Mesenchymal stem cell (in vitro differentiated cells and primary cell): ENCODE results near the gene MRPL49. TPM values are rescaled to one million over a fixed set of nuclear protein-coding genes. Genes with fewer than 3 reads are reported as not detected.
"Not testable (repeated sequence)": the region's sequence is repeated elsewhere in the genome, so short reads cannot be mapped to it uniquely, and the experiment has no call there.

ENCODE experiments used
- DNase-seq: peaks from one replicate; pipeline ENCODE4 v3.0.0-alpha.2; 2013
- H2AFZ ChIP-seq: one replicate; pipeline ENCODE4 v1.6.1; 2013; ENCODE audit warnings: low read depth, mild to moderate bottlenecking, control low read depth, inconsistent platforms, low read length, moderate library complexity
- H2AK5ac ChIP-seq: 2 replicates; pipeline ENCODE4 v1.6.1; 2013; ENCODE audit warnings: low read length, moderate library complexity, mild to moderate bottlenecking, inconsistent platforms; ENCODE audit not compliant: severe bottlenecking
- H2BK120ac ChIP-seq: one replicate; pipeline ENCODE4 v1.6.1; 2013; ENCODE audit warnings: low read depth, mild to moderate bottlenecking, inconsistent platforms, low read length, moderate library complexity
- H2BK12ac ChIP-seq, 2 experiments: one replicate each; pipeline ENCODE4 v1.6.1; 2013; ENCODE audit warnings: inconsistent platforms in 2 of 2, low read length in 2 of 2, mild to moderate bottlenecking in 2 of 2, moderate library complexity in 2 of 2, control low read depth in 1 of 2
- H2BK15ac ChIP-seq: one replicate; pipeline ENCODE4 v1.6.1; 2013; ENCODE audit warnings: mild to moderate bottlenecking, low read depth, inconsistent platforms; ENCODE audit not compliant: poor library complexity, severe bottlenecking
- H2BK5ac ChIP-seq: 2 replicates; pipeline ENCODE4 v1.6.1; 2013; ENCODE audit warnings: low read depth, mild to moderate bottlenecking, low read length, control low read depth, inconsistent platforms; ENCODE audit not compliant: poor library complexity, severe bottlenecking
- H3K14ac ChIP-seq, 2 experiments: one replicate each; pipeline ENCODE4 v1.6.1; 2013; ENCODE audit warnings: inconsistent platforms in 2 of 2, low read length in 2 of 2, control low read depth in 1 of 2, mild to moderate bottlenecking in 1 of 2, moderate library complexity in 1 of 2
- H3K18ac ChIP-seq, 2 experiments: one replicate each; pipeline ENCODE4 v1.6.1; 2013; ENCODE audit warnings: inconsistent platforms in 2 of 2, low read length in 2 of 2, control low read depth in 1 of 2, low read depth in 1 of 2, mild to moderate bottlenecking in 1 of 2
- H3K23ac ChIP-seq, 2 experiments: one replicate each; pipeline ENCODE4 v1.6.1; 2013; ENCODE audit warnings: inconsistent platforms in 2 of 2, low read length in 2 of 2, mild to moderate bottlenecking in 2 of 2, moderate library complexity in 2 of 2, control low read depth in 1 of 2
- H3K27ac ChIP-seq: 2 replicates; pipeline ENCODE4 v1.5.1; 2013; ENCODE audit warnings: mild to moderate bottlenecking, moderate library complexity, low read length, control low read depth, inconsistent platforms; ENCODE audit not compliant: poor library complexity, severe bottlenecking
- H3K27me3 ChIP-seq, 2 experiments: 2 replicates each; pipeline versions ENCODE4 v1.6.1 to v1.7.0; 2013; ENCODE audit warnings: low read length in 2 of 2, mild to moderate bottlenecking in 2 of 2, moderate library complexity in 2 of 2, control low read depth in 1 of 2, inconsistent platforms in 1 of 2; ENCODE audit not compliant: control insufficient read depth in 1 of 2, insufficient read depth in 1 of 2
- H3K36me3 ChIP-seq, 2 experiments: 2 replicates each; pipeline versions ENCODE4 v1.6.1 to v1.7.0; 2013; ENCODE audit warnings: low read length in 2 of 2, control low read depth in 1 of 2, inconsistent platforms in 1 of 2, low read depth in 1 of 2, mild to moderate bottlenecking in 1 of 2; ENCODE audit not compliant: insufficient read depth in 2 of 2, control insufficient read depth in 1 of 2
- H3K4ac ChIP-seq, 2 experiments: one replicate each; pipeline ENCODE4 v1.6.1; 2013; ENCODE audit warnings: inconsistent platforms in 2 of 2, low read length in 2 of 2, mild to moderate bottlenecking in 2 of 2, moderate library complexity in 2 of 2, control low read depth in 1 of 2, low read depth in 1 of 2
- H3K4me1 ChIP-seq: 2 replicates; pipeline ENCODE4 v1.6.1; 2013; ENCODE audit warnings: low read depth, low read length, control low read depth; ENCODE audit not compliant: control insufficient read depth, insufficient read depth
- H3K4me2 ChIP-seq: 2 replicates; pipeline ENCODE4 v1.6.1; 2013; ENCODE audit warnings: low read length, mild to moderate bottlenecking, inconsistent platforms; ENCODE audit not compliant: poor library complexity, severe bottlenecking
- H3K4me3 ChIP-seq, 2 experiments: 2 replicates each; pipeline versions ENCODE4 v1.5.1 to v1.7.0; 2013; ENCODE audit warnings: low read length in 2 of 2, mild to moderate bottlenecking in 2 of 2, control low read depth in 1 of 2, low read depth in 1 of 2; ENCODE audit not compliant: insufficient read depth in 1 of 2
- H3K79me1 ChIP-seq: replicated peaks from 2 replicates; pipeline ENCODE4 v1.6.1; 2013; ENCODE audit warnings: mild to moderate bottlenecking, control low read depth, low read length, inconsistent platforms; ENCODE audit not compliant: poor library complexity, severe bottlenecking
- H3K9ac ChIP-seq: 2 replicates; pipeline ENCODE4 v1.7.0; 2013; ENCODE audit warnings: mild to moderate bottlenecking, low read length, moderate library complexity
- H3K9me3 ChIP-seq: 2 replicates; pipeline ENCODE4 v1.7.0; 2013; ENCODE audit warnings: mild to moderate bottlenecking, low read length; ENCODE audit not compliant: control insufficient read depth
- H4K8ac ChIP-seq: one replicate; pipeline ENCODE4 v1.6.1; 2013; ENCODE audit warnings: inconsistent platforms, mild to moderate bottlenecking, low read length, moderate library complexity
- H4K91ac ChIP-seq: one replicate; pipeline ENCODE4 v1.6.1; 2013; ENCODE audit warnings: mild to moderate bottlenecking, low read length, inconsistent platforms
- WGBS: methylation state at CpG from one replicate; pipeline ENCODE4 v1.1.7; 2013; ENCODE audit warnings: mixed read lengths; 5-methylcytosine and 5-hydroxymethylcytosine counted together
- small RNA-seq: library from polyadenylated mRNA; stranded (forward); fragments of <200 nt; extraction: miRNeasy Mini kit (QIAGEN cat#:217004); gene quantifications from one replicate; pipeline ENCODE3, GENCODE V24; 2013; ENCODE audit warnings: low read depth

Gene MRPL49

GRCh38 chr11:65170058-65170534, 48.0 kb downstream of the MRPL49 start, which contains the start of gene SPDYC:
Gene SPDYC (plus strand): TSS chr11:65170233. CDS start chr11:65171358, 1,125 bp downstream.
- Histone ChIP-seq H3K4me3 (no peak within 1 kb of the TSS), H4K8ac (peak within 1 kb of the TSS; percentile 87), H4K91ac (peak within 1 kb of the TSS; percentile 35), H3K27me3 (no peaks in the 10 kb centered on the region), H3K18ac (peak within 1 kb of the TSS; percentile 5 to 60), H2BK120ac (no peak within 1 kb of the TSS), H3K79me1 (peaks cover 1% of the 10 kb centered on the region), H2AK5ac (peak within 1 kb of the TSS; percentile 87), H3K23ac (no peak within 1 kb of the TSS), H3K27ac (peak within 1 kb of the TSS; percentile 85), H2AFZ (peak within 1 kb of the TSS; percentile 43), H3K14ac (no peak within 1 kb of the TSS), H3K36me3 (no peaks in the 10 kb centered on the region), H2BK12ac (peak within 1 kb of the TSS in 1 of 2 experiments; percentile 72), H3K9me3 (no peaks in the 10 kb centered on the region), H3K4me1 (peaks cover 6% of the 10 kb centered on the region), H2BK5ac (no peak within 1 kb of the TSS), H2BK15ac (no peak within 1 kb of the TSS), H3K4me2 (no peak within 1 kb of the TSS), H3K9ac (no peak within 1 kb of the TSS), H3K4ac (peak within 1 kb of the TSS; percentile 63 to 78)
- 91% methylated on average over 15 of the region's 21 CpGs for WGBS
- no peak for DNase-seq

- H3K18ac ChIP-seq: no peak overlapping the region
- peaks cover 1% of the 10 kb centered on the region for H3K79me1 ChIP-seq
- H3K4ac ChIP-seq: peak overlapping the region in 1 of 2 experiments; percentile 33
- H3K27ac ChIP-seq: no peak overlapping the region
- H3K4me2 ChIP-seq: no peak overlapping the region
- H2AK5ac ChIP-seq: no peak overlapping the region
- no peak overlapping the region for H2BK12ac ChIP-seq
- H3K4me3 ChIP-seq: no peak overlapping the region
- no peaks in the 10 kb centered on the region for H3K27me3 ChIP-seq
- peak overlapping the region; percentile 25 for H4K8ac ChIP-seq
- H3K9me3 ChIP-seq: no peaks in the 10 kb centered on the region
- H3K36me3 ChIP-seq: no peaks in the 10 kb centered on the region
- peaks cover 6% of the 10 kb centered on the region for H3K4me1 ChIP-seq
- no peak overlapping the region for H2AFZ ChIP-seq
- H3K23ac ChIP-seq: no peak overlapping the region
- H3K9ac ChIP-seq: no peak overlapping the region
- no peak for DNase-seq
- peak overlapping the region; percentile 23 for H2BK15ac ChIP-seq
- WGBS: 91% methylated on average over 8 of the region's 10 CpGs
- H2BK5ac ChIP-seq: no peak overlapping the region
- H4K91ac ChIP-seq: peak overlapping the region; percentile 36
- no peak overlapping the region for H3K14ac ChIP-seq
- H2BK120ac ChIP-seq: no peak overlapping the region
Observed at GRCh38 chr11:65172600-65172999, 50.5 kb downstream of the MRPL49 start.

DNA sequence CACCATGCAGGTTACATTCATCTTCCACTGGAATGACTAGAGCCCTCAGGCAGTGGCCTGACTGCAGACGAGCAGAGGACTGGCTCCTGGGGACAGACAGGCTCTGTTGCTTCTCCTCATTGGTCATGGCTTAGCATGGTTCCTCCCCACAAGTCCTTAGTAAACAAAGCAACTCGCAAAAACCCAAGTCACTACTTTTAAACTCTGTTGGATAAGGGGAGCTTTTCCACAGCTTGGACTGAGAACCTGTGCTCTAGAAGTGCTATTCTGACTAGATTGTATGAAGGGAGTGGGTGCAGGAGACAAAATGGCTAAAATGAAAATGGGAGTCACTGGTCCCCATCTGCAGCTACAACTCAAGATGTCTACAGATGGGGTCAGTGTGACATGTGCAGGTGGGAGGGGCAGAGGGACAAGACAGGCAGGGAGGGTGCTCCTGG, 52.5 kb downstream of the MRPL49 start:
- H2BK5ac ChIP-seq, H3K23ac ChIP-seq, H3K14ac ChIP-seq, H3K27ac ChIP-seq, H3K4me2 ChIP-seq, H3K36me3 ChIP-seq, H2BK12ac ChIP-seq, H3K4me3 ChIP-seq, H2BK120ac ChIP-seq, H2AK5ac ChIP-seq, H3K9me3 ChIP-seq, H3K9ac ChIP-seq, H2AFZ ChIP-seq, H3K4ac ChIP-seq, H4K8ac ChIP-seq, H3K79me1 ChIP-seq, H2BK15ac ChIP-seq, H4K91ac ChIP-seq, H3K27me3 ChIP-seq, H3K4me1 ChIP-seq: not testable (repeated sequence)
- 55% methylated on average over 2 of the region's 2 CpGs for WGBS
- peak; percentile 77 for DNase-seq
- peak overlapping the region in 1 of 2 experiments; percentile 57 for H3K18ac ChIP-seq

Small RNA genes lying within 50 kb of the gene (small RNA-seq; reads per million reads assigned to genes)
- gene HIGD1AP10 (not detected), gene PDCL2P2 (not detected), gene RNU2-23P (not detected)
